Thyroid gland (tissue), 4 donors: Measurements from ENCODE around the gene REM2.

Source experiments
- POLR2A ChIP-seq, 2 donors: fragments of 450-650 bp; IDR thresholded peaks; one replicate each; pipeline ENCODE4 v1.6.1; 2017; ENCODE audit warnings: antibody characterized with exemption in 2 of 2, mild to moderate bottlenecking in 2 of 2, moderate library complexity in 1 of 2
- TF ChIP-seq, protein P1 (sequence below), 6 experiments: fragments of 200-600 bp in 3 of 6; fragments of 450-650 bp in 3 of 6; sonication (generic) in 3 of 6; IDR thresholded peaks; one replicate each; pipeline ENCODE4 v1.5.1; 2016 to 2019; ENCODE audit warnings: antibody characterized with exemption in 6 of 6, mild to moderate bottlenecking in 2 of 6, inconsistent platforms in 1 of 6, moderate library complexity in 1 of 6

- TF ChIP-seq, protein P1, sequence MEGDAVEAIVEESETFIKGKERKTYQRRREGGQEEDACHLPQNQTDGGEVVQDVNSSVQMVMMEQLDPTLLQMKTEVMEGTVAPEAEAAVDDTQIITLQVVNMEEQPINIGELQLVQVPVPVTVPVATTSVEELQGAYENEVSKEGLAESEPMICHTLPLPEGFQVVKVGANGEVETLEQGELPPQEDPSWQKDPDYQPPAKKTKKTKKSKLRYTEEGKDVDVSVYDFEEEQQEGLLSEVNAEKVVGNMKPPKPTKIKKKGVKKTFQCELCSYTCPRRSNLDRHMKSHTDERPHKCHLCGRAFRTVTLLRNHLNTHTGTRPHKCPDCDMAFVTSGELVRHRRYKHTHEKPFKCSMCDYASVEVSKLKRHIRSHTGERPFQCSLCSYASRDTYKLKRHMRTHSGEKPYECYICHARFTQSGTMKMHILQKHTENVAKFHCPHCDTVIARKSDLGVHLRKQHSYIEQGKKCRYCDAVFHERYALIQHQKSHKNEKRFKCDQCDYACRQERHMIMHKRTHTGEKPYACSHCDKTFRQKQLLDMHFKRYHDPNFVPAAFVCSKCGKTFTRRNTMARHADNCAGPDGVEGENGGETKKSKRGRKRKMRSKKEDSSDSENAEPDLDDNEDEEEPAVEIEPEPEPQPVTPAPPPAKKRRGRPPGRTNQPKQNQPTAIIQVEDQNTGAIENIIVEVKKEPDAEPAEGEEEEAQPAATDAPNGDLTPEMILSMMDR (IDR thresholded peaks at IDR 0.05): no peak
- TF ChIP-seq POLR2A (IDR thresholded peaks at IDR 0.05): no peak
Measured at GRCh38 chr14:22842211-22843122, 40.6 kb upstream of the REM2 start.
